Dendritic cell treated with granulocyte-macrophage colony-stimulating factor and Interleukin-4, amounts not matched to agents 40 ng/mL and 50 ng/mL, for 4 days (primary cell): ENCODE measurements around the gene NCCRP1.

Experiments used
- H3K27ac Mint-ChIP-seq: one replicate; pipeline ENCODE4 v1.8.0; 2022; ENCODE audit warnings: mild to moderate bottlenecking, mixed read lengths
- H3K27me3 Mint-ChIP-seq: one replicate; pipeline ENCODE4 v1.8.0; 2022; ENCODE audit warnings: mild to moderate bottlenecking, mixed read lengths
- H3K36me3 Mint-ChIP-seq: one replicate; pipeline ENCODE4 v1.8.0; 2022; ENCODE audit warnings: low read depth, mixed read lengths
- H3K4me1 Mint-ChIP-seq: one replicate; pipeline ENCODE4 v1.8.0; 2022; ENCODE audit warnings: low read depth, mixed read lengths
- H3K4me3 Mint-ChIP-seq: one replicate; pipeline ENCODE4 v1.8.0; 2022; ENCODE audit warnings: mild to moderate bottlenecking, moderate library complexity, mixed read lengths
- H3K9me3 Mint-ChIP-seq: one replicate; pipeline ENCODE4 v1.8.0; 2022; ENCODE audit warnings: mixed read lengths
- intact Hi-C: fragments of 100-400 bp; cut with micrococcal nuclease; formaldehyde crosslinking; loops from one replicate; pipeline ENCODE4 v1.15.0; 2022

Gene NCCRP1

GRCh38 chr19:39181500-39182173, 15.1 kb upstream of the NCCRP1 start:
- no peak overlapping the region for H3K27ac Mint-ChIP-seq

DNA sequence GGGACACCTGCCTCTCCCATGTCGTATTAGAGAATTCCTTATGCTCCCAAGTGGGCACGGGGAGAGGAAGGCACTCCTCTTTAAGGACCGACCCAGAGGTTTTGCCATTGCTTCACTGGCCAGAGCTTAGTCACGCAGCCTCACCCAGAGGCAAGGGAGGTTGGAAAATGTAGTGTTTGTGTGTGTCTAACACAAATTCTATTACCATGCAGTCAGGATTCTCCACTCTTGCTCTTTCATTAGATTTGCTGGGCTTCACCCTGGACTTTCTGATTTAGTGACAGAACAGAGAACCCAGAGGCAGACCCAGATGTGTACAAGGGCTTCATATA, 14.6 kb upstream of the NCCRP1 start:
- intact Hi-C loops: no loop called here
- Mint-ChIP-seq H3K27me3 (no peaks in the 10 kb centered on the region), H3K27ac (no peak overlapping the region)

More at GRCh38 chr19:39181500-39182173, 15.1 kb upstream of the NCCRP1 start:
- Mint-ChIP-seq H3K4me1 (no peaks in the 10 kb centered on the region), H3K36me3 (peaks cover 45% of the 10 kb centered on the region), H3K4me3 (no peak overlapping the region), H3K27me3 (no peaks in the 10 kb centered on the region), H3K9me3 (no peaks in the 10 kb centered on the region)
- intact Hi-C loops: no loop called here

GRCh38 chr19:39183104-39183503, 13.7 kb upstream of the NCCRP1 start:
- intact Hi-C loops: no loop called here
- Mint-ChIP-seq H3K27ac (no peak overlapping the region), H3K4me3 (no peak overlapping the region), H3K27me3 (no peaks in the 10 kb centered on the region), H3K36me3 (peaks cover 30% of the 10 kb centered on the region), H3K4me1 (peaks cover 6% of the 10 kb centered on the region), H3K9me3 (no peaks in the 10 kb centered on the region)

More for the DNA sequence above, 14.6 kb upstream of the NCCRP1 start:
- H3K9me3 Mint-ChIP-seq: no peaks in the 10 kb centered on the region
- H3K36me3 Mint-ChIP-seq: peaks cover 40% of the 10 kb centered on the region
- peaks cover 2% of the 10 kb centered on the region for H3K4me1 Mint-ChIP-seq
- H3K4me3 Mint-ChIP-seq: no peak overlapping the region

GRCh38 chr19:39186391-39186790, 10.4 kb upstream of the NCCRP1 start:
- peaks cover 7% of the 10 kb centered on the region for H3K27me3 Mint-ChIP-seq
- H3K9me3 Mint-ChIP-seq: no peaks in the 10 kb centered on the region
- peaks cover 6% of the 10 kb centered on the region for H3K4me1 Mint-ChIP-seq
- no peaks in the 10 kb centered on the region for H3K36me3 Mint-ChIP-seq
- H3K27ac Mint-ChIP-seq: no peak overlapping the region
- H3K4me3 Mint-ChIP-seq: no peak overlapping the region
- intact Hi-C loops: no loop called here

GRCh38 chr19:39187552-39187943, 9.2 kb upstream of the NCCRP1 start:
- Mint-ChIP-seq H3K9me3 (no peaks in the 10 kb centered on the region), H3K27ac (no peak overlapping the region), H3K4me1 (peaks cover 6% of the 10 kb centered on the region), H3K27me3 (peaks cover 7% of the 10 kb centered on the region), H3K4me3 (no peak overlapping the region), H3K36me3 (no peaks in the 10 kb centered on the region)
- intact Hi-C loops: loop anchor here (1.0 kb wide), 1 partner anchor 65 kb away; no protein-coding TSS in a partner anchor

DNA sequence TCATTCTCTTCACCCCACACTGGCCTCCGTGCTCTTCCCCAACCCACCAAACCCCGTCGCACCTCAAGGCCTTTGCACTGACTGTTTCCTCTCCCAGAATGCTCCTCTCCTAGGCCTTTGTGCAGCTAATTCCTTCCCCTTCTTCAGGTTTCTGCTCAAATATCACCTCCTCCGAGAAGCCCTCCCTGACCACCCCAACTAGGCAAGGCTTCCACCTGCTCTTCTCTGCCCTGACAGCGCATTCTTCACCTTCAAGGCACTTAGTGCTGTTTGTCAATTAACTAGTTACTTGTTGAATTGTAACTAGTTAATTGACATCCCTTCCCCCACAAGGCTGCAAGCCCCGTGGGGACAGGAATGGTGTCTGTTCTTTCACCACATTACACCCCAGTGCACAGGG, 7.8 kb upstream of the NCCRP1 start:
- H3K36me3 Mint-ChIP-seq: no peaks in the 10 kb centered on the region
- H3K27ac Mint-ChIP-seq: no peak overlapping the region
- no peaks in the 10 kb centered on the region for H3K9me3 Mint-ChIP-seq
- no peak overlapping the region for H3K4me3 Mint-ChIP-seq
- peaks cover 6% of the 10 kb centered on the region for H3K4me1 Mint-ChIP-seq
- intact Hi-C loops: no loop called here
- H3K27me3 Mint-ChIP-seq: peaks cover 14% of the 10 kb centered on the region

GRCh38 chr19:39190768-39191167, 6.0 kb upstream of the NCCRP1 start:
- no peak overlapping the region for H3K27ac Mint-ChIP-seq
- peaks cover 28% of the 10 kb centered on the region for H3K27me3 Mint-ChIP-seq
- H3K36me3 Mint-ChIP-seq: no peaks in the 10 kb centered on the region
- peaks cover 6% of the 10 kb centered on the region for H3K4me1 Mint-ChIP-seq
- intact Hi-C loops: no loop called here
- no peak overlapping the region for H3K4me3 Mint-ChIP-seq
- H3K9me3 Mint-ChIP-seq: no peaks in the 10 kb centered on the region

DNA sequence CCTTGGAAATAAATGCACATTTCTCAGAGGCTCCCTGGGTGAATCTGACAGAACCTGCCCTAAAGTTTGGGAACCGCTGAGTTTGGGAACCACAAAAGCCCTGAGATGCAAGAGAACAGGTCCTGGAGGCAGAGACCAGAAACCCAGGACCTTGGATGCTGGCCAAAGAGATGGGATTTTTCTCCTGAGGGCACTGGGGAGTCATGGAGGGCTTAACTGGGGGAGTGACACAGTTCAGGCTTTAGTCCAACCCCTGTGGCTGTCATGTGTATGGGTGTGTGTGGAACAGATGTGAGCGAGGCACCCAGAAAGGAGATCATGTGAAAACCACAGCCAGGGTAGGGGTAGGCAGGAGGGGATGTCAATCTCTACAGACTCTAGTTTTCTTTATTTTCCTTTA, 3.9 kb upstream of the NCCRP1 start:
- no peaks in the 10 kb centered on the region for H3K9me3 Mint-ChIP-seq
- peaks cover 46% of the 10 kb centered on the region for H3K27me3 Mint-ChIP-seq
- intact Hi-C loops: no loop called here
- H3K27ac Mint-ChIP-seq: no peak overlapping the region
- H3K4me1 Mint-ChIP-seq: peaks cover 5% of the 10 kb centered on the region
- no peak overlapping the region for H3K4me3 Mint-ChIP-seq
- no peaks in the 10 kb centered on the region for H3K36me3 Mint-ChIP-seq

DNA sequence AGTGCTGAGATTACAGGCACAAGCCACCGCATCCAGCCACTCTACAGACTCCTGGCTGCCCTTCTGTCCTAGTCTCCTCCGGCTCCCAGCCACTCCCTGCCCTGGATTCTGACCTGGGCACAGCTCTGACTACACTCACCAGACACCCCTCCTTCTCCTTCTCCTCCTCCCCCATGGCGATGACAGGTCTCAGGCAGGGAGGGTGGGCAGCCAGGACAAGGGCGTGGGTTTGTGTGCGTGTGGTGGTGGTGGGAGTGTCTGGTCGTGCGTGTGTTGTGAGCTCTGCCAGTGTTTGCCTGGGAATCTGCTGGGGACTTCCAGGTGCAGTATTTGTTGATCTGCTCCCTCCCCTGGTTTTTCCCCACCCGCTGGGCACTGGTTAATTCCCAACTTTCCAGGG, 3.0 kb upstream of the NCCRP1 start:
- H3K36me3 Mint-ChIP-seq: no peaks in the 10 kb centered on the region
- peaks cover 5% of the 10 kb centered on the region for H3K4me1 Mint-ChIP-seq
- peaks cover 52% of the 10 kb centered on the region for H3K27me3 Mint-ChIP-seq
- no peak overlapping the region for H3K27ac Mint-ChIP-seq
- H3K4me3 Mint-ChIP-seq: no peak overlapping the region
- no peaks in the 10 kb centered on the region for H3K9me3 Mint-ChIP-seq
- intact Hi-C loops: no loop called here

GRCh38 chr19:39194832-39195542, 1.8 kb upstream of the NCCRP1 start:
- peaks cover 5% of the 10 kb centered on the region for H3K4me1 Mint-ChIP-seq
- no peak overlapping the region for H3K4me3 Mint-ChIP-seq
- no peaks in the 10 kb centered on the region for H3K36me3 Mint-ChIP-seq
- intact Hi-C loops: no loop called here
- H3K27ac Mint-ChIP-seq: no peak overlapping the region
- H3K27me3 Mint-ChIP-seq: peaks cover 58% of the 10 kb centered on the region
- no peaks in the 10 kb centered on the region for H3K9me3 Mint-ChIP-seq

- Mint-ChIP-seq H3K9me3 (no peaks in the 10 kb centered on the region), H3K36me3 (no peaks in the 10 kb centered on the region), H3K27me3 (peaks cover 61% of the 10 kb centered on the region), H3K4me3 (no peak overlapping the region), H3K27ac (no peak overlapping the region), H3K4me1 (peaks cover 5% of the 10 kb centered on the region)
- intact Hi-C loops: no loop called here
Measured at GRCh38 chr19:39195755-39196154, 1.0 kb upstream of the NCCRP1 start.

- Mint-ChIP-seq H3K4me1 (peaks cover 5% of the 10 kb centered on the region), H3K36me3 (no peaks in the 10 kb centered on the region), H3K9me3 (no peaks in the 10 kb centered on the region), H3K4me3 (no peak overlapping the region), H3K27ac (no peak overlapping the region), H3K27me3 (peaks cover 65% of the 10 kb centered on the region)
- intact Hi-C loops: no loop called here
Measured at GRCh38 chr19:39196320-39196719, 444 bp upstream of the NCCRP1 start.

GRCh38 chr19:39197808-39198207, 1.0 kb downstream of the NCCRP1 start:
- Mint-ChIP-seq H3K27ac (no peak overlapping the region), H3K4me1 (peaks cover 5% of the 10 kb centered on the region), H3K9me3 (no peaks in the 10 kb centered on the region), H3K36me3 (no peaks in the 10 kb centered on the region), H3K27me3 (peaks cover 79% of the 10 kb centered on the region), H3K4me3 (no peak overlapping the region)
- intact Hi-C loops: no loop called here

DNA sequence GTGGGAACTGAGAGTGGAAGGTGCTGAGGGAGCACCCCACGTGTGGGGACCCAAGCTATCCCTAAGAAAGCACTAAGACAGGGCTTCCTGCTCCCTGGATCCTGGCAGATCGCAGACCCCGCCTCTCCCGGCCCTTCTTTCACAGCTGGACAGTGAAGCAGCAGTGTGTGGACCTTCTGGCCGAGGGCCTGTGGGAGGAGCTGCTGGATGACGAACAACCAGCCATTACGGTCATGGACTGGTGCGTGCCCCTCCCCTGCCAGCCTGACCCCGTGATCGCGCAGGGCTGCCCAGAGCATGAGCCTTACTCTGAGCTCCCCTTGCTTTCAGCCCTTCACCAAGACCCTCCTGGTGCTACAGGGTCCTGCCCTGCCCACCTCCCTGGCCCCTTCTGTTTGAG, 2.3 kb downstream of the NCCRP1 start:
- intact Hi-C loops: no loop called here
- Mint-ChIP-seq H3K27me3 (peaks cover 84% of the 10 kb centered on the region), H3K4me3 (no peak overlapping the region), H3K27ac (no peak overlapping the region), H3K36me3 (no peaks in the 10 kb centered on the region), H3K4me1 (peaks cover 5% of the 10 kb centered on the region), H3K9me3 (no peaks in the 10 kb centered on the region)
